Adrenal gland (tissue), 5 donors: ENCODE measurements around the gene CNTN5.

Source experiments
- POLR2A ChIP-seq, 2 donors: fragments of 450-650 bp; IDR thresholded peaks; one replicate each; pipeline ENCODE4 v1.6.1; 2017; ENCODE audit warnings: antibody characterized with exemption in 2 of 2, mild to moderate bottlenecking in 2 of 2, moderate library complexity in 1 of 2
- TF ChIP-seq, protein P1 (sequence below), 6 experiments: fragments of 450-650 bp in 4 of 6; fragments of 200-600 bp in 2 of 6; sonication (generic) in 1 of 6; IDR thresholded peaks; 1 replicate in 5 of 6; 2 replicates in 1 of 6; pipeline versions ENCODE4 v1.5.1 to v1.8.0; 2016 to 2021; ENCODE audit warnings: antibody characterized with exemption in 6 of 6, mild to moderate bottlenecking in 2 of 6, moderate library complexity in 1 of 6
- donor health status: DM: no; HTN: no; CAD: no.

DNA sequence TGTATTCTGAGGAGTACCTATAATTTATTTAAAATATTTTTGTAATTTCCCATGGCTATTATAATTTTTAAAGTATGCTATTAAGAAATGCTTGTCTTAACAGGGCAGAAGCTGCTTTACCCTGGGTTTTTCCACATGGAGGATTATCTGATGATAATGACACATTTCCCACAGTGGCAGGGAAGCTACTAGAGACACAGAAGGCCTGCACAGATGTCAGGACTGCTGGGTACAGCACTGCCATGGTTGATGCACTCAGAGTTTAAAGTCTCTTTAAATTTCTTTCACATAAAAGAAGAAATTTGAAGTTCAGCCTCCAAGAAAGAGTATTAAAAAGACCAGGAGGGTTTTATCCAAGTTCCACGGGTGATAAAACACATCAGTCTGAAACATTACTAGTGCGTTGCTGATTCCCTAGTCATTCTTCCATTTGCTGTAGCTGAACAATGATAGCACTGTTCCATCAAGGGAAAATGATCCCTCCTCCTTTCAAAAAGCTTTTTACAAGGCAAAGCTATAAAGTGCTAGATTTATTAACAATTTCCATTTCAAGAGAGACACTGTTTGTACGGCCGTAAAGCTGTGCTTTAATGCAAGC lies 363.0 kb downstream of the CNTN5 start:
- TF ChIP-seq, protein P1, sequence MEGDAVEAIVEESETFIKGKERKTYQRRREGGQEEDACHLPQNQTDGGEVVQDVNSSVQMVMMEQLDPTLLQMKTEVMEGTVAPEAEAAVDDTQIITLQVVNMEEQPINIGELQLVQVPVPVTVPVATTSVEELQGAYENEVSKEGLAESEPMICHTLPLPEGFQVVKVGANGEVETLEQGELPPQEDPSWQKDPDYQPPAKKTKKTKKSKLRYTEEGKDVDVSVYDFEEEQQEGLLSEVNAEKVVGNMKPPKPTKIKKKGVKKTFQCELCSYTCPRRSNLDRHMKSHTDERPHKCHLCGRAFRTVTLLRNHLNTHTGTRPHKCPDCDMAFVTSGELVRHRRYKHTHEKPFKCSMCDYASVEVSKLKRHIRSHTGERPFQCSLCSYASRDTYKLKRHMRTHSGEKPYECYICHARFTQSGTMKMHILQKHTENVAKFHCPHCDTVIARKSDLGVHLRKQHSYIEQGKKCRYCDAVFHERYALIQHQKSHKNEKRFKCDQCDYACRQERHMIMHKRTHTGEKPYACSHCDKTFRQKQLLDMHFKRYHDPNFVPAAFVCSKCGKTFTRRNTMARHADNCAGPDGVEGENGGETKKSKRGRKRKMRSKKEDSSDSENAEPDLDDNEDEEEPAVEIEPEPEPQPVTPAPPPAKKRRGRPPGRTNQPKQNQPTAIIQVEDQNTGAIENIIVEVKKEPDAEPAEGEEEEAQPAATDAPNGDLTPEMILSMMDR (IDR thresholded peaks at IDR 0.05): no peak
- no peak for TF ChIP-seq POLR2A (IDR thresholded peaks at IDR 0.05)
